GM12892 (cell line): ENCODE measurements around the gene CYB561D2.

Source experiments
- POLR2A ChIP-seq: IDR thresholded peaks from 2 replicates; pipeline ENCODE4 v1.6.1; 2011; ENCODE audit warnings: low read depth, low read length, control low read depth
- POLR2AphosphoS5 ChIP-seq: IDR thresholded peaks from 2 replicates; pipeline ENCODE4 v1.6.1; 2011; ENCODE audit warnings: low read depth, low read length, control low read depth
- TAF1 ChIP-seq: IDR thresholded peaks from 2 replicates; pipeline ENCODE4 v1.6.1; 2011; ENCODE audit warnings: low read depth, mild to moderate bottlenecking, control low read depth, low read length, borderline replicate concordance

- no peak for TF ChIP-seq TAF1
- TF ChIP-seq POLR2A: no peak
- TF ChIP-seq POLR2AphosphoS5: no peak
Measured at GRCh38 chr3:50357481-50357880, 6.8 kb downstream of the CYB561D2 start.
